Measurements from ENCODE around the gene GRM7. TPM values are rescaled to one million over a fixed set of nuclear protein-coding genes. Genes with fewer than 3 reads are reported as not detected.

GRM7 gene
- total and polyA plus RNA-seq, 2 of the 4 experiments (the other 2 are of a cell fraction) = not detected

DNA sequence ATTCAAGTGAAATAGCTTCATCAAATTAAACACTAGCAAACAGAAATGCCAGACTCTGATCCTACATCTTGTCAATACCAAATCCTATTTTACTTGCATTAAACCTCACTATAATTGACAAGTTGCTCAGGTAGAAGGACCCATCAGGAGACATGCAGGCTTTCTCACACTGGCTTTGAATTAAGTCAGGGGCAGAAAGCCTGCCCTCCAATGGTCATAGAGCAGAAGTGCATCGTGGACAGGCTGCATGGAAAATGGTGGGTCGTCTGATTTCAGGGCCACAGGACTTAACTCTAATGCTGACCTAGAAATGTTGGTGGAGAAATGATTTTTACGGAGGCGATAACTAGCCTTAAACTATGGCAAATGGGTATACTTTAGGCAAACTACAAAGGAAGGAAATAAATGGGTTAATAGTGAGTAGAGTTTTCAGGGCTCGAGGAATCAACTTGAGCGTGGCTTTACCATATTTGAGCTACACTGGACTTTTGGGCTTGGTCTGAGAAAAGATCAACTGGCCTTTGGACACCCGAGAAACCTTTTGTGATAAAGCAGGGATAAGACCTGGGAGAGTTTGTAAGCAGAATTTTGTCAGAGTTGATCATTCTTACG, 283.9 kb downstream of the GRM7 start:
- H3K4me2 ChIP-seq (ENCODE audit: low read depth, low read length) = no peak overlapping the region

More for the DNA sequence above, 283.9 kb downstream of the GRM7 start:
- intact Hi-C loops (cut with micrococcal nuclease) = no loop called here
- Histone ChIP-seq H3K36me3 (ENCODE audit: control insufficient read depth, insufficient read depth, low read length) (no peaks in the 10 kb centered on the region), H2BK120ac (ENCODE audit: low read depth, low read length) (no peak overlapping the region), H2AK9ac (replicated peaks; ENCODE audit: low read depth, low read length, poor library complexity) (no peak overlapping the region), H3K14ac (replicated peaks; ENCODE audit: low read depth, low read length) (no peak overlapping the region), H3K9me1 (ENCODE audit: insufficient read depth, low read length) (no peaks in the 10 kb centered on the region), H3K56ac (ENCODE audit: extremely low read depth, insufficient read depth, low read length) (no peak overlapping the region), H4K91ac (ENCODE audit: insufficient read depth, low read depth, low read length) (no peak overlapping the region), H3K9me3 (ENCODE audit: control insufficient read depth, insufficient read depth, low read length) (peaks cover 10% of the 10 kb centered on the region), H4K20me1 (ENCODE audit: insufficient read depth, low read length) (no peaks in the 10 kb centered on the region), H2BK5ac (ENCODE audit: low read depth, low read length, poor library complexity, severe bottlenecking) (no peak overlapping the region), H3K4me3 (ENCODE audit: insufficient read depth, low read depth, low read length) (no peak overlapping the region), H2BK20ac (ENCODE audit: low read depth, low read length) (no peak overlapping the region), H3K18ac (ENCODE audit: low read depth, low read length) (no peak overlapping the region), H4K5ac (ENCODE audit: low read depth, low read length) (no peak overlapping the region), H3K4me1 (ENCODE audit: control insufficient read depth, insufficient read depth, low read length) (no peaks in the 10 kb centered on the region), H2AK5ac (ENCODE audit: low read depth, low read length) (no peak overlapping the region), H2BK15ac (ENCODE audit: low read depth, low read length) (no peak overlapping the region), H3K4ac (ENCODE audit: low read depth, low read length) (no peak overlapping the region), H3K9ac (ENCODE audit: low read depth, low read length) (no peak overlapping the region), H3K79me1 (ENCODE audit: low read depth in 1 of 2, low read length in 2 of 2) (no peaks in the 10 kb centered on the region), H2AFZ (replicated peaks; ENCODE audit: low read length, poor library complexity) (no peak overlapping the region), H3K27ac (ENCODE audit: insufficient read depth, low read length) (no peak overlapping the region), H3K23ac (ENCODE audit: low read depth, low read length) (no peak overlapping the region), H4K8ac (ENCODE audit: low read depth in 2 of 2, low read length in 2 of 2) (no peak overlapping the region), H3K27me3 (ENCODE audit: control insufficient read depth, insufficient read depth, low read length) (no peaks in the 10 kb centered on the region)
- TF ChIP-seq RCOR1 (IDR thresholded peaks at IDR 0.05; ENCODE audit: insufficient replicate concordance, low read length) (no peak), SMC3 (IDR thresholded peaks at IDR 0.05; ENCODE audit: low read depth, low read length) (no peak), CEBPB (IDR thresholded peaks at IDR 0.05; ENCODE audit: low read depth, low read length) (no peak)
- DNase-seq (no peak), ATAC-seq (ENCODE audit: low read depth) (no peak)
- in situ Hi-C loops (cut with MboI; ENCODE audit: low sequenced_read_pairs) = no loop called here
- CTCF ChIA-PET = interaction anchor here (0.6 kb wide), 1 partner anchor 856 kb away, joined by 4 read pairs; no protein-coding TSS in a partner anchor
- POLR2A ChIA-PET (ENCODE audit: unreplicated experiment) = no interaction called here
- WGBS, 2 experiments (ENCODE audit: extremely low coverage in 2 of 2, insufficient read length in 1 of 2) = 44% methylated on average over 4 of the region's 8 CpGs; no CpG with 5 or more reads in 1 of the 2 experiments
- no TSS peak for BruUV-seq (replicated peaks)
- dilution Hi-C loops (cut with HindIII; ENCODE audit: low sequenced_read_pairs, unreplicated experiment) = no loop called here

All from IMR-90 (cell line).